Smooth muscle cell (in vitro differentiated cells): Measurements from ENCODE around the gene HDDC2. TPM values are rescaled to one million over a fixed set of nuclear protein-coding genes. Genes with fewer than 3 reads are reported as not detected.
A peak's percentile ranks its signal among the peaks of the same experiment; 100 is the strongest.

ENCODE experiments used
- DNase-seq: peaks from one replicate; lab custom pipeline; 2025; ENCODE audit not compliant: unreplicated experiment; lab: John Stamatoyannopoulos, UW
- H2AFZ ChIP-seq: fragments of 200-600 bp; sonication (generic); 2 replicates; pipeline ENCODE4 v1.6.0; 2016; ENCODE audit warnings: antibody characterized with exemption, low read depth, mild to moderate bottlenecking
- H3F3A ChIP-seq: fragments of 200-600 bp; sonication (generic); 2 replicates; pipeline ENCODE4 v1.6.0; 2017; ENCODE audit warnings: antibody characterized with exemption, low read depth
- H3K27ac ChIP-seq: fragments of 200-600 bp; sonication (generic); 2 replicates; pipeline ENCODE4 v1.5.1; 2016; ENCODE audit warnings: low read depth, mild to moderate bottlenecking
- H3K27me3 ChIP-seq: fragments of 200-600 bp; sonication (generic); 2 replicates; pipeline ENCODE4 v1.6.1; 2016; ENCODE audit warnings: low read depth, mild to moderate bottlenecking
- H3K36me3 ChIP-seq: fragments of 200-600 bp; sonication (generic); 2 replicates; pipeline ENCODE4 v1.5.1; 2016; ENCODE audit warnings: low read depth
- H3K4me1 ChIP-seq: fragments of 200-600 bp; sonication (generic); 2 replicates; pipeline ENCODE4 v1.5.1; 2016; ENCODE audit warnings: low read depth
- H3K4me2 ChIP-seq: fragments of 200-600 bp; sonication (generic); 2 replicates; pipeline ENCODE4 v1.6.0; 2016; ENCODE audit warnings: mild to moderate bottlenecking
- H3K4me3 ChIP-seq: fragments of 200-600 bp; sonication (generic); 2 replicates; pipeline ENCODE4 v1.5.1; 2016; ENCODE audit warnings: mild to moderate bottlenecking
- H3K79me2 ChIP-seq: fragments of 200-600 bp; sonication (generic); 2 replicates; pipeline ENCODE4 v1.6.0; 2016; ENCODE audit warnings: low read depth, mild to moderate bottlenecking
- H3K9ac ChIP-seq: fragments of 200-600 bp; sonication (generic); 2 replicates; pipeline ENCODE4 v1.6.0; 2016; ENCODE audit warnings: low read depth
- H3K9me3 ChIP-seq: fragments of 200-600 bp; sonication (generic); replicated peaks from 2 replicates; pipeline ENCODE4 v1.5.1; 2016; ENCODE audit warnings: low read depth
- H4K20me1 ChIP-seq: fragments of 200-600 bp; sonication (generic); 2 replicates; pipeline ENCODE4 v1.6.0; 2016; ENCODE audit warnings: low read depth
- WGBS: methylation state at CpG from one replicate; pipeline ENCODE4 v1.1.7; 2016; ENCODE audit warnings: low lambda C conversion rate; 5-methylcytosine and 5-hydroxymethylcytosine counted together
- polyA plus RNA-seq: library from polyadenylated mRNA; unstranded; fragments of >200 nt; fragmentation: Nextera tagmentation; extraction: Ambion mirVana; gene quantifications from 2 replicates; pipeline ENCODE4 v1.2.1, GENCODE V29; 2016
- total RNA-seq: library from RNA; depleted of rRNA; stranded (reverse); fragments of >200 nt; gene quantifications from 2 replicates; pipeline ENCODE4 v1.2.3, GENCODE V29; 2014
- TF ChIP-seq, protein P1 (sequence below): fragments of 200-600 bp; sonication (generic); IDR thresholded peaks from 2 replicates; pipeline ENCODE4 v1.5.1; 2017; ENCODE audit warnings: borderline replicate concordance, mild to moderate bottlenecking, antibody characterized with exemption; ENCODE audit not compliant: insufficient read depth, poor library complexity, severe bottlenecking

HDDC2 gene
- total and polyA plus RNA-seq, 2 experiments from 2014 or later = 104 to 114 TPM

- peak overlapping the region; percentile 78 for H3K9ac ChIP-seq
- H2AFZ ChIP-seq = peak overlapping the region; percentile 94
- H3K4me2 ChIP-seq = peak overlapping the region; percentile 83
- peak overlapping the region; percentile 72 for H3K27ac ChIP-seq
- H3K4me1 ChIP-seq = peaks cover 13% of the 10 kb centered on the region
- H3K9me3 ChIP-seq = no peaks in the 10 kb centered on the region
- TF ChIP-seq, protein P1, sequence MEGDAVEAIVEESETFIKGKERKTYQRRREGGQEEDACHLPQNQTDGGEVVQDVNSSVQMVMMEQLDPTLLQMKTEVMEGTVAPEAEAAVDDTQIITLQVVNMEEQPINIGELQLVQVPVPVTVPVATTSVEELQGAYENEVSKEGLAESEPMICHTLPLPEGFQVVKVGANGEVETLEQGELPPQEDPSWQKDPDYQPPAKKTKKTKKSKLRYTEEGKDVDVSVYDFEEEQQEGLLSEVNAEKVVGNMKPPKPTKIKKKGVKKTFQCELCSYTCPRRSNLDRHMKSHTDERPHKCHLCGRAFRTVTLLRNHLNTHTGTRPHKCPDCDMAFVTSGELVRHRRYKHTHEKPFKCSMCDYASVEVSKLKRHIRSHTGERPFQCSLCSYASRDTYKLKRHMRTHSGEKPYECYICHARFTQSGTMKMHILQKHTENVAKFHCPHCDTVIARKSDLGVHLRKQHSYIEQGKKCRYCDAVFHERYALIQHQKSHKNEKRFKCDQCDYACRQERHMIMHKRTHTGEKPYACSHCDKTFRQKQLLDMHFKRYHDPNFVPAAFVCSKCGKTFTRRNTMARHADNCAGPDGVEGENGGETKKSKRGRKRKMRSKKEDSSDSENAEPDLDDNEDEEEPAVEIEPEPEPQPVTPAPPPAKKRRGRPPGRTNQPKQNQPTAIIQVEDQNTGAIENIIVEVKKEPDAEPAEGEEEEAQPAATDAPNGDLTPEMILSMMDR = no peak
- 2% methylated on average over 11 of the region's 11 CpGs for WGBS
- H3K79me2 ChIP-seq = peaks cover 26% of the 10 kb centered on the region
- no peaks in the 10 kb centered on the region for H4K20me1 ChIP-seq
- peaks cover 8% of the 10 kb centered on the region for H3F3A ChIP-seq
- no peak for DNase-seq
- no peaks in the 10 kb centered on the region for H3K36me3 ChIP-seq
- no peaks in the 10 kb centered on the region for H3K27me3 ChIP-seq
- H3K4me3 ChIP-seq = peak overlapping the region; percentile 54
These were observed 754 bp downstream of the HDDC2 start for GRCh38 chr6:125300992-125301434.

GRCh38 chr6:125299257-125299656, 2.5 kb downstream of the HDDC2 start:
- Histone ChIP-seq H3K27ac (no peak overlapping the region), H3K36me3 (peaks cover 4% of the 10 kb centered on the region), H3K9me3 (no peaks in the 10 kb centered on the region), H3K4me1 (peaks cover 13% of the 10 kb centered on the region), H3K4me3 (no peak overlapping the region), H3K79me2 (peaks cover 32% of the 10 kb centered on the region), H3F3A (peaks cover 8% of the 10 kb centered on the region), H4K20me1 (no peaks in the 10 kb centered on the region), H3K27me3 (no peaks in the 10 kb centered on the region), H2AFZ (no peak overlapping the region), H3K4me2 (no peak overlapping the region), H3K9ac (no peak overlapping the region)
- TF ChIP-seq, protein P1 = no peak
- no peak for DNase-seq
- WGBS = 92% methylated on average over 3 of the region's 3 CpGs

GRCh38 chr6:125296471-125296870, 5.3 kb downstream of the HDDC2 start:
- no peak for DNase-seq
- Histone ChIP-seq H3K27me3 (no peaks in the 10 kb centered on the region), H3K4me2 (no peak overlapping the region), H3K4me1 (peaks cover 13% of the 10 kb centered on the region), H3K36me3 (peaks cover 4% of the 10 kb centered on the region), H3K4me3 (no peak overlapping the region), H3K9ac (no peak overlapping the region), H2AFZ (no peak overlapping the region), H3K9me3 (no peaks in the 10 kb centered on the region), H3K27ac (no peak overlapping the region), H3K79me2 (peaks cover 32% of the 10 kb centered on the region), H3F3A (no peaks in the 10 kb centered on the region), H4K20me1 (no peaks in the 10 kb centered on the region)
- TF ChIP-seq, protein P1 = no peak
- 92% methylated on average over 1 of the region's 1 CpG for WGBS

GRCh38 chr6:125294925-125295324, 6.8 kb downstream of the HDDC2 start:
- Histone ChIP-seq H2AFZ (no peak overlapping the region), H3K79me2 (peaks cover 22% of the 10 kb centered on the region), H3K4me3 (no peak overlapping the region), H3F3A (no peaks in the 10 kb centered on the region), H3K4me2 (no peak overlapping the region), H3K9ac (no peak overlapping the region), H3K9me3 (no peaks in the 10 kb centered on the region), H4K20me1 (no peaks in the 10 kb centered on the region), H3K36me3 (peaks cover 11% of the 10 kb centered on the region), H3K27me3 (no peaks in the 10 kb centered on the region), H3K4me1 (peaks cover 2% of the 10 kb centered on the region), H3K27ac (no peak overlapping the region)
- WGBS = 87% methylated on average over 3 of the region's 3 CpGs
- TF ChIP-seq, protein P1 = no peak
- DNase-seq = no peak
